CD4-positive, alpha-beta T cell treated with Interferon gamma for 1 hour (primary cell): Measurements from ENCODE around the gene PEX11G.

Experiments used
- DNase-seq: peaks from one replicate; pipeline ENCODE4 v3.0.0-alpha.2; 2020

Gene PEX11G

GRCh38 chr19:7427944-7428343, 60.9 kb downstream of the PEX11G start:
- DNase-seq, result no peak

- DNase-seq, result no peak
These were observed 61.8 kb downstream of the PEX11G start for GRCh38 chr19:7426986-7427385.
